Muscle of arm (tissue), 12 donors: ENCODE measurements around the gene CYP4F8. TPM values are rescaled to one million over a fixed set of nuclear protein-coding genes. Genes with fewer than 3 reads are reported as not detected.

ENCODE experiments used
- polyA plus RNA-seq, 12 donors: library from polyadenylated mRNA; unstranded; fragments of 120-200 nt; gene quantifications; one replicate each; pipeline ENCODE4 v1.2.1, GENCODE V29; 2013; ENCODE audit not compliant: insufficient read length in 12 of 12

Gene CYP4F8
- polyA plus RNA-seq, 12 donors: 0.06 TPM; not detected in 11

Other genes starting within 250 kb of the CYP4F8 start
- gene AKAP8, start 235.4 kb upstream of the CYP4F8 start, polyA plus RNA-seq: 10 to 100 TPM in 11 of 12 donors, not detected in 1; 15.6 to 29.7 (median 20.1) TPM
- 10 to 100 TPM in 11 of 12 donors, not detected in 1; 51.0 to 97.8 (median 76.5) TPM for gene AKAP8L, start 196.2 kb upstream of the CYP4F8 start, polyA plus RNA-seq
- gene WIZ, start 165.3 kb upstream of the CYP4F8 start, polyA plus RNA-seq: 10 to 100 TPM in 11 of 12 donors, not detected in 1; 20.6 to 41.1 (median 25.5) TPM
- gene RASAL3, start 150.7 kb upstream of the CYP4F8 start, polyA plus RNA-seq: 1 to 10 TPM in 7 of 12 donors, under 1 TPM in 4, not detected in 1; 0.66 to 4.9 (median 1.0) TPM
- under 1 TPM in 1 of 12 donors, not detected in 11; 0.26 TPM for gene PGLYRP2, start 135.7 kb upstream of the CYP4F8 start, polyA plus RNA-seq
- 1 to 10 TPM in 2 of 12 donors, under 1 TPM in 1, not detected in 9; 0.32 to 1.8 (median 1.5) TPM for gene CYP4F22, start 106.7 kb upstream of the CYP4F8 start, polyA plus RNA-seq
- 1 to 10 TPM in 1 of 12 donors, under 1 TPM in 8, not detected in 3; 0.08 to 1.2 (median 0.20) TPM for gene CYP4F3, start 25.7 kb downstream of the CYP4F8 start, polyA plus RNA-seq
- 1 to 10 TPM in 4 of 12 donors, under 1 TPM in 7, not detected in 1; 0.20 to 9.4 (median 0.73) TPM for gene CYP4F12, start 57.9 kb downstream of the CYP4F8 start, polyA plus RNA-seq
- not detected for gene OR10H2, start 112.8 kb downstream of the CYP4F8 start, polyA plus RNA-seq
- not detected for gene OR10H3, start 122.8 kb downstream of the CYP4F8 start, polyA plus RNA-seq
- under 1 TPM in 10 of 12 donors, not detected in 2; 0.04 to 0.09 (median 0.05) TPM for gene OR10H5, start 172.4 kb downstream of the CYP4F8 start, polyA plus RNA-seq
- under 1 TPM in 1 of 12 donors, not detected in 11; 0.04 TPM for gene OR10H1, start 200.4 kb downstream of the CYP4F8 start, polyA plus RNA-seq